K562 (cell line): ENCODE data around the gene ADORA2B. TPM values are rescaled to one million over a fixed set of nuclear protein-coding genes. Genes with fewer than 3 reads are reported as not detected.
A peak's percentile ranks its signal among the peaks of the same experiment; 100 is the strongest.

Experiments
- HCFC1 ChIP-seq: IDR thresholded peaks from 2 replicates; pipeline ENCODE4 v1.6.1; 2012; ENCODE audit warnings: low read depth, low read length, improper control_type of control experiment
- HDAC8 ChIP-seq: fragments of 450-650 bp; IDR thresholded peaks from 2 replicates; pipeline ENCODE4 v1.6.1; 2016; ENCODE audit warnings: mild to moderate bottlenecking, missing genetic modification characterization, moderate library complexity, missing compliant biosample characterization
- KLF1 ChIP-seq: fragments of 450-650 bp; IDR thresholded peaks from 2 replicates; pipeline ENCODE4 v1.6.1; 2016; ENCODE audit warnings: missing genetic modification characterization, missing compliant biosample characterization
- MEIS2 ChIP-seq: fragments of 450-650 bp; IDR thresholded peaks from 2 replicates; pipeline ENCODE4 v1.6.1; 2014; ENCODE audit warnings: mild to moderate bottlenecking; ENCODE audit not compliant: partially characterized antibody
- NFRKB ChIP-seq: fragments of 450-650 bp; IDR thresholded peaks from 2 replicates; pipeline ENCODE4 v1.6.1; 2016; ENCODE audit warnings: low read depth
- NFYB ChIP-seq: IDR thresholded peaks from 2 replicates; pipeline ENCODE4 v1.6.1; 2011; ENCODE audit warnings: mild to moderate bottlenecking, moderate library complexity; ENCODE audit not compliant: insufficient read length; ENCODE audit errors: extremely low read depth
- SMAD4 ChIP-seq: fragments of 250-450 bp; sonication (Bioruptor Pico); conservative IDR thresholded peaks from 2 replicates; pipeline ENCODE4 v1.8.0; 2021; ENCODE audit warnings: inconsistent platforms, mild to moderate bottlenecking, moderate library complexity
- TAF1 ChIP-seq: IDR thresholded peaks from 2 replicates; pipeline ENCODE4 v1.6.1; 2011; ENCODE audit warnings: mild to moderate bottlenecking, low read length, moderate library complexity; ENCODE audit not compliant: insufficient read depth, control insufficient read depth, severe bottlenecking; ENCODE audit errors: extremely low read depth
- ZNF324 ChIP-seq: fragments of 250-450 bp; sonication (Bioruptor Pico); IDR thresholded peaks from 2 replicates; pipeline ENCODE4 v1.4.0; 2020; ENCODE audit warnings: mild to moderate bottlenecking
- ZNF77 ChIP-seq: fragments of 250-450 bp; sonication (Bioruptor Pico); IDR thresholded peaks from 2 replicates; pipeline ENCODE4 v1.5.0; 2020
- polyA plus RNA-seq, 8 experiments: library from polyadenylated mRNA; depleted of rRNA in 4 of 8; stranded (reverse) in 5 of 8; unstranded in 3 of 8; fragments of >200 nt; fragmentation: Nextera tagmentation in 2 of 8; fragmentation: Illumina TruSeq in 1 of 8; extraction: Ambion mirVana in 2 of 8; extraction: Trizol in 1 of 8; gene quantifications; 2 replicates each; pipeline versions ENCODE4 v1.2.1 to v1.2.3, GENCODE V29; 2011 to 2014; ENCODE audit warnings: inconsistent platforms in 1 of 8, missing spikeins in 1 of 8
- total RNA-seq, 7 experiments: library from RNA; depleted of rRNA in 6 of 7; stranded (reverse); fragments of >200 nt in 6 of 7; fragmentation: Illumina TruSeq in 2 of 7; extraction: Trizol in 2 of 7; gene quantifications; 2 replicates each; pipeline versions ENCODE4 v1.2.1 to v1.2.3, GENCODE V29; 2011 to 2021; ENCODE audit warnings: low replicate concordance in 1 of 7
- TF ChIP-seq, protein P1 (sequence below): fragments of 250-450 bp; sonication (Bioruptor Pico); IDR thresholded peaks from 2 replicates; pipeline ENCODE4 v1.4.0; 2020; ENCODE audit warnings: mild to moderate bottlenecking, moderate library complexity
- TF ChIP-seq, protein P2 (sequence below), 2 experiments: fragments of 450-650 bp in 1 of 2; sonication (generic) in 1 of 2; formaldehyde crosslinking in 1 of 2; IDR thresholded peaks in 1 of 2; conservative IDR thresholded peaks in 1 of 2; 2 replicates each; pipeline versions ENCODE4 v1.6.1 to v1.8.1; 2016 to 2023; ENCODE audit warnings: mild to moderate bottlenecking in 2 of 2, moderate library complexity in 2 of 2, inconsistent platforms in 1 of 2, missing genetic modification reagents in 1 of 2
- TF ChIP-seq, protein P3 (sequence below): fragments of 450-650 bp; IDR thresholded peaks from 2 replicates; pipeline ENCODE4 v1.6.1; 2018; ENCODE audit not compliant: partially characterized antibody
- TF ChIP-seq, protein P4 (sequence below): fragments of 150-350 bp; IDR thresholded peaks from 2 replicates; pipeline ENCODE4 v1.6.1; 2014; ENCODE audit warnings: low read depth, mild to moderate bottlenecking, low read length, borderline replicate concordance

ADORA2B gene
- total and polyA plus RNA-seq, 9 of the 15 experiments (the other 6 are each of a cell fraction or from before 2014, with no cell fraction given), result 6.4 to 16.6 (median 10.5) TPM

DNA sequence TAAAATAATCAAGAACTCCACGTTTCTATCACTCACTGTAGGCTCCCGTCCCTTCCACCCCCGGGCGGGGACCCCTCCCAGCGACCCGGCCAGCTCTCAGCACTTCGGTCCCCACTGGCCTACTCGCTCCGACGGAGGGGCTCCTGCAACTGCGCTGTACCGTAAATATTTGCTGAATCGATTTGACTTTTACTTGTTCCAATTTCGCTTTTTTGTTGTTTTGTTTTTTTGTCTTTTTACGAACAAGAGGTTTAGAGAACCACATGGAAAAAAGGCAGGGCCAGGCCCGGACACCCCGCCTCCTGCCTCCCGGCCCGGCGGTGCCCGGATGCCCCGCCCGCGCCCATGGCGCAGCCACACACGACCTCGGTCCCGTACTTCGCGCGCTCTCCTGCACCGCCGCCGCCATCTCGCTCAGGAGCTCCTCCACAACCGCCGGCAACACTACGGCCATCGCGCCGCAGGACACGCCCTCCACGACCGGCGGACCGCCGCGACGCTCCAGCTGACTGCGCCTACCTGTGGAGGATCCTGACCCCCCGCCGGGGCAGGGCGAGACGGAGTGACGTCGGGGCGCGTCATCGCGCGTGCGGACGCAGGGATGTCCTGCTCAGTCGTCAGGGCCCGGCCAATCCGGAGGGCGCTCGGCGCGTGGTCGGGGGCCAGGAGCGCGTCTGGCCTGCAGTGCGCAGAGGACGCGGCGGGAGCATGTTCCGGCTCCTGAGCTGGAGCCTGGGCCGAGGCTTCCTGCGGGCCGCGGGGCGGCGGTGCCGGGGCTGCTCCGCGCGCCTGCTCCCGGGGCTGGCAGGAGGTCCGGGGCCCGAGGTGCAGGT is 54.4 kb downstream of the ADORA2B start, which contains the start of the genes TTC19 and ZSWIM7 (continued):
- TF ChIP-seq TAF1 (peak; percentile 89), ZNF77 (CRISPR knock-in tag) (no peak), SMAD4 (CRISPR knock-in tag) (peak; percentile 70), NFYB (peak; percentile 7), HDAC8 (no peak), MEIS2 (peak; percentile 36), KLF1 (tag) (peak; percentile 43; the same call in 1 of the 2 replicates), HCFC1 (peak; percentile 47; the same call in 1 of the 2 replicates), ZNF324 (no peak), NFRKB (0 out of 2 replicates have a peak, but pooled peaks have one; percentile 26)
- TF ChIP-seq, protein P1, sequence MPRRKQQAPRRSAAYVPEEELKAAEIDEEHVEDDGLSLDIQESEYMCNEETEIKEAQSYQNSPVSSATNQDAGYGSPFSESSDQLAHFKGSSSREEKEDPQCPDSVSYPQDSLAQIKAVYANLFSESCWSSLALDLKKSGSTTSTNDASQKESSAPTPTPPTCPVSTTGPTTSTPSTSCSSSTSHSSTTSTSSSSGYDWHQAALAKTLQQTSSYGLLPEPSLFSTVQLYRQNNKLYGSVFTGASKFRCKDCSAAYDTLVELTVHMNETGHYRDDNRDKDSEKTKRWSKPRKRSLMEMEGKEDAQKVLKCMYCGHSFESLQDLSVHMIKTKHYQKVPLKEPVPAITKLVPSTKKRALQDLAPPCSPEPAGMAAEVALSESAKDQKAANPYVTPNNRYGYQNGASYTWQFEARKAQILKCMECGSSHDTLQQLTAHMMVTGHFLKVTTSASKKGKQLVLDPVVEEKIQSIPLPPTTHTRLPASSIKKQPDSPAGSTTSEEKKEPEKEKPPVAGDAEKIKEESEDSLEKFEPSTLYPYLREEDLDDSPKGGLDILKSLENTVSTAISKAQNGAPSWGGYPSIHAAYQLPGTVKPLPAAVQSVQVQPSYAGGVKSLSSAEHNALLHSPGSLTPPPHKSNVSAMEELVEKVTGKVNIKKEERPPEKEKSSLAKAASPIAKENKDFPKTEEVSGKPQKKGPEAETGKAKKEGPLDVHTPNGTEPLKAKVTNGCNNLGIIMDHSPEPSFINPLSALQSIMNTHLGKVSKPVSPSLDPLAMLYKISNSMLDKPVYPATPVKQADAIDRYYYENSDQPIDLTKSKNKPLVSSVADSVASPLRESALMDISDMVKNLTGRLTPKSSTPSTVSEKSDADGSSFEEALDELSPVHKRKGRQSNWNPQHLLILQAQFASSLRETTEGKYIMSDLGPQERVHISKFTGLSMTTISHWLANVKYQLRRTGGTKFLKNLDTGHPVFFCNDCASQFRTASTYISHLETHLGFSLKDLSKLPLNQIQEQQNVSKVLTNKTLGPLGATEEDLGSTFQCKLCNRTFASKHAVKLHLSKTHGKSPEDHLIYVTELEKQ (CRISPR knock-in tag), result no peak
- TF ChIP-seq, protein P2, sequence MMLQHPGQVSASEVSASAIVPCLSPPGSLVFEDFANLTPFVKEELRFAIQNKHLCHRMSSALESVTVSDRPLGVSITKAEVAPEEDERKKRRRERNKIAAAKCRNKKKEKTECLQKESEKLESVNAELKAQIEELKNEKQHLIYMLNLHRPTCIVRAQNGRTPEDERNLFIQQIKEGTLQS (IDR thresholded peaks at IDR 0.05), result peak; percentile 26; the same call in 1 of the 2 replicates
- TF ChIP-seq, protein P2 (CRISPR knock-in tag; conservative IDR thresholded peaks at IDR 0.05), result no peak
- TF ChIP-seq, protein P3, sequence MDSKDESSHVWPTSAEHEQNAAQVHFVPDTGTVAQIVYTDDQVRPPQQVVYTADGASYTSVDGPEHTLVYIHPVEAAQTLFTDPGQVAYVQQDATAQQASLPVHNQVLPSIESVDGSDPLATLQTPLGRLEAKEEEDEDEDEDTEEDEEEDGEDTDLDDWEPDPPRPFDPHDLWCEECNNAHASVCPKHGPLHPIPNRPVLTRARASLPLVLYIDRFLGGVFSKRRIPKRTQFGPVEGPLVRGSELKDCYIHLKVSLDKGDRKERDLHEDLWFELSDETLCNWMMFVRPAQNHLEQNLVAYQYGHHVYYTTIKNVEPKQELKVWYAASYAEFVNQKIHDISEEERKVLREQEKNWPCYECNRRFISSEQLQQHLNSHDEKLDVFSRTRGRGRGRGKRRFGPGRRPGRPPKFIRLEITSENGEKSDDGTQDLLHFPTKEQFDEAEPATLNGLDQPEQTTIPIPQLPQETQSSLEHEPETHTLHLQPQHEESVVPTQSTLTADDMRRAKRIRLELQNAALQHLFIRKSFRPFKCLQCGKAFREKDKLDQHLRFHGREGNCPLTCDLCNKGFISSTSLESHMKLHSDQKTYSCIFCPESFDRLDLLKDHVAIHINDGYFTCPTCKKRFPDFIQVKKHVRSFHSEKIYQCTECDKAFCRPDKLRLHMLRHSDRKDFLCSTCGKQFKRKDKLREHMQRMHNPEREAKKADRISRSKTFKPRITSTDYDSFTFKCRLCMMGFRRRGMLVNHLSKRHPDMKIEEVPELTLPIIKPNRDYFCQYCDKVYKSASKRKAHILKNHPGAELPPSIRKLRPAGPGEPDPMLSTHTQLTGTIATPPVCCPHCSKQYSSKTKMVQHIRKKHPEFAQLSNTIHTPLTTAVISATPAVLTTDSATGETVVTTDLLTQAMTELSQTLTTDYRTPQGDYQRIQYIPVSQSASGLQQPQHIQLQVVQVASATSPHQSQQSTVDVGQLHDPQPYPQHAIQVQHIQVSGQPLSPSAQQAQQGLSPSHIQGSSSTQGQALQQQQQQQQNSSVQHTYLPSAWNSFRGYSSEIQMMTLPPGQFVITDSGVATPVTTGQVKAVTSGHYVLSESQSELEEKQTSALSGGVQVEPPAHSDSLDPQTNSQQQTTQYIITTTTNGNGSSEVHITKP, result peak; percentile 12
- TF ChIP-seq, protein P4, sequence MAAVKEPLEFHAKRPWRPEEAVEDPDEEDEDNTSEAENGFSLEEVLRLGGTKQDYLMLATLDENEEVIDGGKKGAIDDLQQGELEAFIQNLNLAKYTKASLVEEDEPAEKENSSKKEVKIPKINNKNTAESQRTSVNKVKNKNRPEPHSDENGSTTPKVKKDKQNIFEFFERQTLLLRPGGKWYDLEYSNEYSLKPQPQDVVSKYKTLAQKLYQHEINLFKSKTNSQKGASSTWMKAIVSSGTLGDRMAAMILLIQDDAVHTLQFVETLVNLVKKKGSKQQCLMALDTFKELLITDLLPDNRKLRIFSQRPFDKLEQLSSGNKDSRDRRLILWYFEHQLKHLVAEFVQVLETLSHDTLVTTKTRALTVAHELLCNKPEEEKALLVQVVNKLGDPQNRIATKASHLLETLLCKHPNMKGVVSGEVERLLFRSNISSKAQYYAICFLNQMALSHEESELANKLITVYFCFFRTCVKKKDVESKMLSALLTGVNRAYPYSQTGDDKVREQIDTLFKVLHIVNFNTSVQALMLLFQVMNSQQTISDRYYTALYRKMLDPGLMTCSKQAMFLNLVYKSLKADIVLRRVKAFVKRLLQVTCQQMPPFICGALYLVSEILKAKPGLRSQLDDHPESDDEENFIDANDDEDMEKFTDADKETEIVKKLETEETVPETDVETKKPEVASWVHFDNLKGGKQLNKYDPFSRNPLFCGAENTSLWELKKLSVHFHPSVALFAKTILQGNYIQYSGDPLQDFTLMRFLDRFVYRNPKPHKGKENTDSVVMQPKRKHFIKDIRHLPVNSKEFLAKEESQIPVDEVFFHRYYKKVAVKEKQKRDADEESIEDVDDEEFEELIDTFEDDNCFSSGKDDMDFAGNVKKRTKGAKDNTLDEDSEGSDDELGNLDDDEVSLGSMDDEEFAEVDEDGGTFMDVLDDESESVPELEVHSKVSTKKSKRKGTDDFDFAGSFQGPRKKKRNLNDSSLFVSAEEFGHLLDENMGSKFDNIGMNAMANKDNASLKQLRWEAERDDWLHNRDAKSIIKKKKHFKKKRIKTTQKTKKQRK, result no peak
